NCI-H2029 (cell line): Measurements from ENCODE around the gene DPF3.
"Not testable (repeated sequence)": the region's sequence is repeated elsewhere in the genome, so short reads cannot be mapped to it uniquely, and the experiment has no call there.

Source experiments
- DNase-seq: peaks from one replicate; lab custom pipeline; 2025; lab: John Stamatoyannopoulos, UW

DPF3 gene

GRCh38 chr14:72771561-72771960, 122.3 kb downstream of the DPF3 start:
- DNase-seq, result no peak

- no peak for DNase-seq
Measured at GRCh38 chr14:72766296-72766695, 127.6 kb downstream of the DPF3 start.

- DNase-seq, result no peak
Measured at GRCh38 chr14:72763892-72764291, 130.0 kb downstream of the DPF3 start.

GRCh38 chr14:72759670-72760069, 134.2 kb downstream of the DPF3 start:
- DNase-seq, result no peak

GRCh38 chr14:72758993-72759392, 134.9 kb downstream of the DPF3 start:
- no peak for DNase-seq

GRCh38 chr14:72758420-72758819, 135.5 kb downstream of the DPF3 start:
- DNase-seq, result no peak

GRCh38 chr14:72756967-72757366, 136.9 kb downstream of the DPF3 start:
- DNase-seq, result no peak

- no peak for DNase-seq
Measured at GRCh38 chr14:72755766-72756165, 138.1 kb downstream of the DPF3 start.

GRCh38 chr14:72754949-72755348, 139.0 kb downstream of the DPF3 start:
- no peak for DNase-seq

- no peak for DNase-seq
Measured at GRCh38 chr14:72753879-72754400, 140.0 kb downstream of the DPF3 start.

GRCh38 chr14:72753044-72753710, 140.7 kb downstream of the DPF3 start:
- no peak for DNase-seq

- DNase-seq, result no peak
Measured at GRCh38 chr14:72752034-72752412, 141.9 kb downstream of the DPF3 start.

- DNase-seq, result no peak
Measured at GRCh38 chr14:72751276-72752033, 142.4 kb downstream of the DPF3 start.

GRCh38 chr14:72748921-72749320, 145.0 kb downstream of the DPF3 start:
- not testable (repeated sequence) for DNase-seq

- no peak for DNase-seq
Measured at GRCh38 chr14:72747652-72748051, 146.2 kb downstream of the DPF3 start.

- no peak for DNase-seq
Measured at GRCh38 chr14:72745991-72746980, 147.6 kb downstream of the DPF3 start.

GRCh38 chr14:72745546-72745945, 148.4 kb downstream of the DPF3 start:
- DNase-seq, result no peak

GRCh38 chr14:72744416-72745120, 149.3 kb downstream of the DPF3 start:
- DNase-seq, result no peak

- DNase-seq, result no peak
Measured at GRCh38 chr14:72743626-72744025, 150.3 kb downstream of the DPF3 start.

GRCh38 chr14:72742838-72743195, 151.1 kb downstream of the DPF3 start:
- no peak for DNase-seq

GRCh38 chr14:72742118-72742837, 151.6 kb downstream of the DPF3 start:
- DNase-seq, result no peak
